GM12892 (cell line): Measurements from ENCODE around the gene MTF2.

Experiments used
- POLR2A ChIP-seq: IDR thresholded peaks from 2 replicates; pipeline ENCODE4 v1.6.1; 2011; ENCODE audit warnings: low read depth, low read length, control low read depth
- TAF1 ChIP-seq: IDR thresholded peaks from 2 replicates; pipeline ENCODE4 v1.6.1; 2011; ENCODE audit warnings: low read depth, mild to moderate bottlenecking, control low read depth, low read length, borderline replicate concordance

DNA sequence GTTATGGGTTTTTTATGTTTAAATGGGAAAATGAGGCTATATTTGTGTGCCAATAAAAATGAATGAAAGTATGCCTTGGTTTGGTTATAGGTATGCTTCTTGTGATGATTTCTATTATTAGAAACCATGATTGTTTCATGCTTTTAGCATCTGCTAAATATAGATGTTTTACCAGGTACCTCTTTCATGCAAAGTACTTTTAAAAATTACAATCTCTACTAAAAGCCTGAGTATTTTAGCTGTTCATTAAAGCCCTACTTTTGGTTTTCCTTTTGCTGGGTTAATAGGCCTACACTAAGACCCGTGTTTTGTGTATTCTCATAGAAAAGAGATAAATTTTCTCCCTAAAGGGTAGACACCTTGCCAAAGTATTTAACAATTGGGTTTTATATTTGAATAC lies 32.0 kb downstream of the MTF2 start:
- TF ChIP-seq POLR2A (no peak), TAF1 (no peak)
